Measurements from ENCODE around the gene RNF208. TPM values are rescaled to one million over a fixed set of nuclear protein-coding genes. Genes with fewer than 3 reads are reported as not detected.

Gene RNF208
- total RNA-seq, 2 donors from 2014 or later: 6.6 to 10.3 TPM

DNA sequence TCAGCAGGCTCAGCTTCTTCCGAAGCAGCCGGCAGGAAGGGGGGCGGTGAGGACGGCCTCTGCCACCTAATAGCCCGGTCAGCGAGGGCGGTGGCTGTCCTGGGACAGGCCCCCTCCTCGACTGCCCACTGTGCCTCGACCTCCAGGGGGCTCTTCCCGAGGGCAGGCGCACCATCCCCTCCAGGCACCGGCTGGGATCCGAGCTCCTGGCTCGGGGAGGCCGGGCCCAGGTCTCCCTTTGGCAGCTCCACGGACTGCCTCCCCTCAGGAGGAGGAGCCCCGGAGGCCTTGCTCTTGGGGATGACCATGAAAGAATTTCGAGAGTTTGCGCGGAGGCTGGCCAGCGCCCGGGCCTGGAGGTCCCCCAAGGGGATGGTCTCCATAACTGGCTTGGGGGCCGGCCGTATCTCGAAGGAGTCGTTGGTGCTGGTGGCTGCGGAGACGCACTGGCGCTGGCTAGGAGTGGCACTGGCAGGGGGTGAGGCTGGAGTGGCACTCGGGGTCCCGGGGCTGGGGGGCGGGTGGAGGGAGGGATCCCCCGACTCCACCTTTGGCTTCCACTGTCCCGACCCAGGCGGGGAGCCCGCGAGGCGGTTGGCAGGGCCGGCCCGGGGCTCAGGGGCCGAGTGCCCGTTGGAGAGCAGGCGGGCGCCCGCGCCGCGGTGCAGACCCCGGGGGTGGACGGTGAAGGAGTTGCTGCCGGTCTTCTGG, 22.5 kb downstream of the RNF208 start:
- ATAC-seq (replicated peaks in 1 of 2) (no peak), DNase-seq (no peak)
- Mint-ChIP-seq H3K9me3 (no peaks in the 10 kb centered on the region), H3K36me3 (ENCODE audit: insufficient read depth in 2 of 2) (peaks cover 0 to 4% of the 10 kb centered on the region in 2 donors), H3K4me1 (ENCODE audit: low read depth) (peaks cover 34% of the 10 kb centered on the region), H3K27ac (no peak overlapping the region), H3K27me3 (ENCODE audit: low read depth) (no peaks in the 10 kb centered on the region), H3K4me3 (peak overlapping the region; percentile 84 to 89)

DNA sequence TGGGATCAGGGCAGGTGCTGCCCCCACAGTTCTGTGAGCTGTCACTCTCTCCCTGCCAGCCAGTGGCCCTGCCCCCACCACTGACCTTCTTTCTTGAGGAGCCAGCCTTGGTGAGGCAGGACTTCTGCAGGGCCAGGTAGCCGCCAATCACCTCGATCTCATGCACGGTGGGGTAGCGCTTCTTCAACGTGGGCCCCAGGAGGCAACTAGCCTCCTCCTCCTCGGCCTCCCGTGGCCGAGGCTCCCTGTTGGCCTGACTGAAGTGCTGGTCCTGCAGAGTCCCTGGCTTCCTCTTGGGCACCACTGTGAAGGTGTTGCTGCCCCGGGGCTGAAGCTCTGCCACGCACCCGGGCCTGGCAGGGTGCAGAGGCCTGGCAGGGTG, 23.1 kb downstream of the RNF208 start:
- H3K27me3 Mint-ChIP-seq (ENCODE audit: low read depth): no peaks in the 10 kb centered on the region
- ATAC-seq (replicated peaks in 1 of 2) (no peak), DNase-seq (no peak)
- H3K9me3 Mint-ChIP-seq: no peaks in the 10 kb centered on the region
- no peak overlapping the region for H3K27ac Mint-ChIP-seq
- H3K4me3 Mint-ChIP-seq: peak overlapping the region in 1 of 2 donors; percentile 84
- peaks cover 27% of the 10 kb centered on the region for H3K4me1 Mint-ChIP-seq (ENCODE audit: low read depth)
- peaks cover 0 to 2% of the 10 kb centered on the region in 2 donors for H3K36me3 Mint-ChIP-seq (ENCODE audit: insufficient read depth in 2 of 2)

DNA sequence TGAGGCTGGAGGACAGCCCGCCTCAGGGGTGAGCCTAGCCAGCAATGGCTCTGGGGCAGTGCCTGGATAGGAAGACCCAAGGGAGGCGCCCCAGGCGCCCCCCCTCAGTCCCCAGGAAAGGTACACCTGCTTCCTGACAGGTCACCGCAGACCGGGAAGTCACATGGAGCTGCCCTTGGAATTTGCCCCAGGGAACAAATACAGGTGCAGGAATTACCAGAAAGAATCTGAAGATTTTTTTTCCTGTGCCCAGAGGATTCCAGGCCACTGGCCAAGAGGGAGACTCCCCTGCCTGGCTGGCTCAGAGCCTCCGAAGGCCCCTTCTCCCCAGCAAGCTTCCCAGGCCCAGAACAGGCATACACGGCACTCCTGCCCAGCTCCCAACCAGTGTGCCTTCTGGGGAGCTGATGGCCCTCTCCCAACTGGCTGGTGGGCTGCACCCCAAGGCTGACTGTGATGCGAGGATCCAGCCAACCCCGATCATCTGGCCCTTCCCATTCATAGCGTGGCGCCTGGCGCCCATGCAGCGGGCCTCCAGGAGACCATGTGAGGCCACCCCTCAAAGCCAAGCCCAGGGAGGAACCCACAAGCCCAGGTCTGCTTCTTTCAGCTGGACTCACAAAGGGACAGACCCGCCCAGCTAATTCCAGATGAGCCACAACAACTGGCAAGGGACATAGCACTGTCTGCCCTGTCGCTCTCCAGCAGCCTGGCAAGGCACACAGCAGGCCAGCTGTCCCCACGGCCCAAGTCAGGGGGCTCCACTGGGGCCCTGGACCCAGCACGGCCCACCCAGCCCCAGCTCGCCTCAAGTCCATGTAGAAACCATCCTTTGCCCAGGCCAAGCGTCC, 23.8 kb downstream of the RNF208 start:
- H3K27me3 Mint-ChIP-seq (ENCODE audit: low read depth): no peaks in the 10 kb centered on the region
- H3K9me3 Mint-ChIP-seq: no peaks in the 10 kb centered on the region
- DNase-seq (no peak), ATAC-seq (replicated peaks in 1 of 2) (no peak)
- H3K4me1 Mint-ChIP-seq (ENCODE audit: low read depth): peaks cover 22% of the 10 kb centered on the region
- peak overlapping the region; percentile 18 to 36 for H3K4me3 Mint-ChIP-seq
- no peak overlapping the region for H3K27ac Mint-ChIP-seq
- peaks cover 0 to 1% of the 10 kb centered on the region in 2 donors for H3K36me3 Mint-ChIP-seq (ENCODE audit: insufficient read depth in 2 of 2)

DNA sequence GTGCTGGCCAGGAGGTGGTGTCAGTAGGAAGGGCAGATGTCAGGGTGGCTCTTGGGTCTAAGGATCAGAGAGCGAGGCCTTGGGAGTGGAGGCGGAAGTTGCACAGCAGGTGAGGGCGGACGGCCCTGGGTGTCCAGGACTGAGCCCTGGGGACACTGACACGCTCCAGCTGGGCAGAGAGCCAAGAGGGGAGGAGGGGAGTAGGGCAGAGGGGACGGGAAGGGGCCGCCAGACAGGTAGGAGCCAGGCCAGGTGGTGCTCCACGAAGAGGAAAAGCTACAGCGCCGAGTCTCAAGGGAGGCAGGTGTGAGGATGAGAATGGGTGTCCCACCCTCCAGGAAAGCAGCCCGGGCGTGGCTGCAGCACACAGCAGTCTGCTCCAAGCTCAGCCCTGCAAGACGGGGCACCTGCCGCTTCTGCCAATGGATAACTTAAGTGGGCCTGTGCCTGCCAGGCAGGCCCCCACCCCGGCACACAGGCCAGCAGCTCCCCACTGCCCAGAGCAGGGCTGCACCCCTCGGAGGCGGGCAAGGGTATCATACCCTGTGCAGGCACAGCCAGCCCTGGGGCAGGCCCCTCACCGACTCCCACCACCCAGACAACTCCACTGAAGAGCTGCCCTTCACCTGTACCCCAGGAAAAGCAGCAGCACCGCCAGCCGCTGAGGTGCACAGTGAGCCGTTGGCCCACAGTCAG, 26.4 kb downstream of the RNF208 start:
- H3K4me1 Mint-ChIP-seq (ENCODE audit: low read depth): peaks cover 11% of the 10 kb centered on the region
- H3K27me3 Mint-ChIP-seq (ENCODE audit: low read depth): no peaks in the 10 kb centered on the region
- no peak overlapping the region for H3K4me3 Mint-ChIP-seq
- H3K36me3 Mint-ChIP-seq (ENCODE audit: insufficient read depth in 2 of 2): peaks cover 0 to 3% of the 10 kb centered on the region in 2 donors
- no peak for ATAC-seq (replicated peaks in 1 of 2)
- no peak overlapping the region for H3K27ac Mint-ChIP-seq
- H3K9me3 Mint-ChIP-seq: no peaks in the 10 kb centered on the region
- DNase-seq: no peak

DNA sequence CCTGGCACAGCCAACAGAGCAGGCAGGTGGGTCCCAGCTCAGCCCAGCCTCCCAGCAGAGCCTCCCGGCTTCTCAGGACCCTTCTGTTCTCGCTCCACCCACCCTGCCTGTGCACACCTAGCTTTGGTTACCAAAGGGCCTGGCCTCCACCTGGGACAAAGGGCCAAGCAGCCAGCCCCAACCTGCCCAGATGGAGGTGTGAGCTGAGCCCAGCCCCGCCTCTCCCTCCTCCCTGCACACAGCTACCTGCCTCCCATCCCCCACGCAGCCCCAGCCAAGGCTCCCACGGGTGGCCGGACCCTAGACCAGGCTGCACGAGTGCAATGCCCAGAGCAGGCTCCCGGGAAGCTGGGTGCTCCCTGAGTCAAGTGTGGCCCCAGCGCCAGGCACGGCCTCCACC, 27.1 kb downstream of the RNF208 start:
- Mint-ChIP-seq H3K27me3 (ENCODE audit: low read depth) (no peaks in the 10 kb centered on the region), H3K4me1 (ENCODE audit: low read depth) (peaks cover 17% of the 10 kb centered on the region), H3K4me3 (no peak overlapping the region), H3K36me3 (ENCODE audit: insufficient read depth in 2 of 2) (peaks cover 0 to 5% of the 10 kb centered on the region in 2 donors), H3K9me3 (no peaks in the 10 kb centered on the region), H3K27ac (no peak overlapping the region)
- no peak for DNase-seq
- no peak for ATAC-seq (replicated peaks in 1 of 2)

DNA sequence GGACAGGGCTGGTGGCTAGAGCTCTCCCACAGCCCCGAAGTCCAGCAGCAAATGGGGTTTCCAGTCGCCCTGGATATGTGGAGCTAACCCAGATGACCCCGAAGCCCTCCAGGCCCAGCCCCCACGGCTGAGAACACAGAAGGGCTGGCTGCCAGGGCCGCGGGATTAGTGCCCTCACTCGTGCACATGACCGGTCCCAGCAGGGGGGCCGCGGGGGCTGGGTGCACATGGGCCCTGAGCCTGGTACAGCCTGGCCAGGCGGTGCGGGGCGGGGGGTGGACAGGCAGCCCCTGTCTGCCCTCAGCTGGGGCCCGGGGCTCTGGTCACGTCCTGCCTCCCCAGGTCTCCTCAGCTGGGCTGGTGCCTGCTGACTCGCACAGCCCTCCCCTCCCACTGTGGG, 27.7 kb downstream of the RNF208 start:
- no peak overlapping the region for H3K27ac Mint-ChIP-seq
- H3K9me3 Mint-ChIP-seq: no peaks in the 10 kb centered on the region
- no peak overlapping the region for H3K4me3 Mint-ChIP-seq
- H3K36me3 Mint-ChIP-seq (ENCODE audit: insufficient read depth in 2 of 2): peaks cover 0 to 3% of the 10 kb centered on the region in 2 donors
- ATAC-seq (replicated peaks in 1 of 2): no peak
- peaks cover 22% of the 10 kb centered on the region for H3K4me1 Mint-ChIP-seq (ENCODE audit: low read depth)
- DNase-seq: no peak
- no peaks in the 10 kb centered on the region for H3K27me3 Mint-ChIP-seq (ENCODE audit: low read depth)

DNA sequence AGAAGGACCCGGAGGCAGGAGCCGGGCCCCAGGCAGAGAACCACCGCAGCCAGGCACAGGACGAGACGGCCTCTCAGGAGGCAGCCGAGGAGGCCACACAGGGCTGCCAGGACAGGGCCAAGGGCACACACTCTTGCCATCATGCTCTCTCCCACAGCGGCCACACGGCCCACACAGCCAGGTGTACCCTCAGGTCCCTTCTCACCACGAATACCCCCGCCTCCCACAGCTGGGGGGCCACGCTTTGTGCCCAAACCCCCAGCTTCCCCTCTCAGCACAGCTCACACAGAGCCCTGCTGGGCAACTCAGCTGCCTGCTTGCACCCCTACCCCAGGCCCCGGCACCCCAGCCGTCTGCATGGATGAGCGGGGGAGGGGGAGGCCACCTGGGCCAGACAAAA, 28.3 kb downstream of the RNF208 start:
- ATAC-seq (replicated peaks in 1 of 2): no peak
- no peak for DNase-seq
- peaks cover 0 to 3% of the 10 kb centered on the region in 2 donors for H3K36me3 Mint-ChIP-seq (ENCODE audit: insufficient read depth in 2 of 2)
- no peaks in the 10 kb centered on the region for H3K27me3 Mint-ChIP-seq (ENCODE audit: low read depth)
- H3K4me3 Mint-ChIP-seq: no peak overlapping the region
- peaks cover 28% of the 10 kb centered on the region for H3K4me1 Mint-ChIP-seq (ENCODE audit: low read depth)
- H3K27ac Mint-ChIP-seq: no peak overlapping the region
- no peaks in the 10 kb centered on the region for H3K9me3 Mint-ChIP-seq

DNA sequence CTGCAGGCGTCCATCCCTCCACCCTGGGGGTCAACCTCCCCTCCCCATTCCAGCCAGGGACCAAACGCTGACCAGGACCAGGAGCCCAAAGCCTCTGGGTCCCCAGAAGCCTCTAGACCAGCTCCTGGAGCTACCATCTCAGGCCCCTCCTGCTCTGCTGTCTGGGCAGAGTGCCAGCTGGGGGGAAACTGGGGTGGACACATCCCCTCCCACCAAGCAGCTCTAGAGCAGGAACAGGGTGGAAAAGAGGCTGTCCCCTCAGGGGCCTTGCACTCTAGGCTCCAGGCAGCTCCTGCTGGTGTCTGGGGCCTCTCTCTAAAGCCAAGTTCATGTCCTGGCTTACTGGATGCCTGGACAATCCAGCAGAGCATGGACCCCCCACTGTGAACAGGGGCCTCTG, 29.2 kb downstream of the RNF208 start:
- no peak overlapping the region for H3K4me3 Mint-ChIP-seq
- no peaks in the 10 kb centered on the region for H3K9me3 Mint-ChIP-seq
- no peaks in the 10 kb centered on the region for H3K27me3 Mint-ChIP-seq (ENCODE audit: low read depth)
- H3K4me1 Mint-ChIP-seq (ENCODE audit: low read depth): peaks cover 23% of the 10 kb centered on the region
- ATAC-seq (replicated peaks in 1 of 2): no peak
- H3K27ac Mint-ChIP-seq: no peak overlapping the region
- peaks cover 0 to 3% of the 10 kb centered on the region in 2 donors for H3K36me3 Mint-ChIP-seq (ENCODE audit: insufficient read depth in 2 of 2)
- DNase-seq: no peak

DNA sequence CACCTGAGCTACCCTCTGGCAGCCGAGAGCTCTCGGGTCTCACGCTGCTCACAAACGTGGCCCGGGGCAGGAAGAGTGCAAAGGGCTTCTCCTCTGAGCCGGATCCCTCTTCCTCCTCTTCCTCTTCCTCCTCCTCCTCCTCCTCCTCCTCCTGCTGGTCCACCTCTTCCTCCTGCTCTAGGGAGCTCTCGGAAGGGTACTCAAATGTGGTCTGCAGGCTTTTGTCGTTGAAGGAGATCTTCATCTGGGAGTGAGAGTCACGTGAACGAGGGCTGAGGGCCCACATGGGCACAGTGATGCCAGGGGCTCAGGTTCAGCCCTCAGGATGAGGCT, 29.6 kb downstream of the RNF208 start:
- ATAC-seq (replicated peaks in 1 of 2): no peak
- Mint-ChIP-seq H3K9me3 (no peaks in the 10 kb centered on the region), H3K36me3 (ENCODE audit: insufficient read depth in 2 of 2) (peaks cover 0 to 3% of the 10 kb centered on the region in 2 donors), H3K4me1 (ENCODE audit: low read depth) (peaks cover 27% of the 10 kb centered on the region), H3K27me3 (ENCODE audit: low read depth) (no peaks in the 10 kb centered on the region), H3K4me3 (no peak overlapping the region), H3K27ac (no peak overlapping the region)
- DNase-seq: no peak

DNA sequence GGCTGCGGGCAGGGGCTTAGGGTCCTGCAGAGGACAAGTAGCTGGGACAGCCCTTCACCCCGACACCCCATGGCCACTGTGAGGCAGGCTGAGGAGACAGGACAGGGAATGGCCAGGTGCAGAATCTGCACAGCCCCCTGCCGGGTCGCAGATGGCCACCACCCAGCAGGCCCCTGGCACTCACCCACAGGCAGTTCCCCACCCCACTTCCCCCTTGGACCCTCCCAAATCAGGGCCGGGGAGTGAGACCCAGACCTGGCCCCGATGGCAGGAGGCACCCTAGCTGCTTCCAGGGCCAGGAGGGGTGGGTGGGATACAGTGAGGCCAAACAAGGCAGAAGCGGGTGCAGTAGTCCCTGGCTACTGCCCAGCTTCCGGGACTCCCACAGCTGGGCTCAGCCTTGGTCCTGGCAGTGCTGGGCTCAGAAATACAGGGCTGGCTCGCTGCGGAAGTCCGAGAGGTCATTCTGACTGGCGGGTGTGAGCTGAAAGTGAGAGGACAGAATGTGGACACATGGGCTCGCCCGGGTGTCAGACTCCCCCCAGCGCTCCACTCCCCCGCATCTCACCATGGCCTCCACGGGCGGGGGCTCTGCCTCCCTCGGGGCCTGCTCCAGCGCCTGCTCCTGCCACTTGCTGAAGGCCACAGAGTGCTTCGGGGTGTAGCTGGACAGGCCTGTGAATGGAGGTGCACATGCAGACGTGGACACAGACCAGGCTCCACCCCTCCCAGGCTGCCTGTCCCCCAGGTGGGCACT, 30.2 kb downstream of the RNF208 start:
- H3K9me3 Mint-ChIP-seq: no peaks in the 10 kb centered on the region
- peaks cover 33% of the 10 kb centered on the region for H3K4me1 Mint-ChIP-seq (ENCODE audit: low read depth)
- H3K27ac Mint-ChIP-seq: no peak overlapping the region
- ATAC-seq (replicated peaks in 1 of 2) (no peak), DNase-seq (no peak)
- no peak overlapping the region for H3K4me3 Mint-ChIP-seq
- no peaks in the 10 kb centered on the region for H3K27me3 Mint-ChIP-seq (ENCODE audit: low read depth)
- peaks cover 0 to 3% of the 10 kb centered on the region in 2 donors for H3K36me3 Mint-ChIP-seq (ENCODE audit: insufficient read depth in 2 of 2)

DNA sequence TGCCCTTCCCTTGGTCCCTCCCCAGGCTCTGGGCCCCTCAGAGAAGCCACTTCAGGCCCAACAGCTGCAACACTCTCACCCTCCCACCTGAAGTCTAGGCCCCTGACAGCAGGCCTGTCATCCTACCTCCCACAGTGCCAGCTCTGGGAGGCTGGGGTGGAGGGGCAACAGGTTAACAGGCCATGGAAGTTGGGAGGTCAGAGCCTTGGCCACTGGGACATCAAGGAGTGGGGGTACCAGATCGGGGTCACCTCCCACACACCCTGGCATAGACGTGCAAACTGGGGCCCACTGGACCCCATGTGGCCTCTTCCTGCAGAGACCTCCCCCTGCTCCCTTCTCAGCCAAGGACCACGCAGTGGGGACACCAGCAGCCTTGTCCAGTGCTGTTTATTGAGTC, 30.8 kb downstream of the RNF208 start:
- no peaks in the 10 kb centered on the region for H3K27me3 Mint-ChIP-seq (ENCODE audit: low read depth)
- H3K36me3 Mint-ChIP-seq (ENCODE audit: insufficient read depth in 2 of 2): peaks cover 0 to 3% of the 10 kb centered on the region in 2 donors
- DNase-seq (no peak), ATAC-seq (replicated peaks in 1 of 2) (no peak)
- no peak overlapping the region for H3K27ac Mint-ChIP-seq
- H3K4me1 Mint-ChIP-seq (ENCODE audit: low read depth): peaks cover 39% of the 10 kb centered on the region
- peak overlapping the region in 1 of 2 donors; percentile 71 for H3K4me3 Mint-ChIP-seq
- H3K9me3 Mint-ChIP-seq: no peaks in the 10 kb centered on the region

DNA sequence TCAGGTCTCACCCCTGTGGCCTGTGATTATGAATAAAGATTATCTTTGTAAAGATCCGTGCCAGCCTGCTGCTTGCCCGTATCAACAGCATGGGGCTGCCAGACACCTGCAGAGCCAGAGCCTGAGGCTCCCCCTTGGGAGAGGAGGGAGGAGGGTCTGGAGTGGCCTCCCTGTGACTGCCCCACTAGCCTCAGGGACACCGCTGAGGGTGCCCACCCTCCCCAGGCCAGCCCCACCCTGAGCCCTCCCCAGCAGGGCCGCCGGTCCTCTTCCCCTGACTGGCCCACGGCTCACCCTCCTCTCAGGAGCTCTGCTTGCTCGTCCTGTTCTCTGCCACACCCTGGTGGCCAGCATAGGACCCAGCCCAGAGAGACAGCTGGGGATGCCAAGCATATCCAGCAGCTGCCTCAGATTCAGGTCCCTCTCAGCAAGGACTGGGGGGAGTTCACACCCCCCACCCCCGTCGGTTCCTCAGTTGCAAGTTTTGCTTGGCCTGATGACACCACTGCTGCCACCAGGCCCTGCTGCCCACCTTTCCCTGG, 31.7 kb downstream of the RNF208 start:
- H3K27me3 Mint-ChIP-seq (ENCODE audit: low read depth): no peaks in the 10 kb centered on the region
- H3K4me1 Mint-ChIP-seq (ENCODE audit: low read depth): peaks cover 42% of the 10 kb centered on the region
- H3K4me3 Mint-ChIP-seq: peak overlapping the region; percentile 93 to 94
- H3K27ac Mint-ChIP-seq: peak overlapping the region; percentile 76
- H3K9me3 Mint-ChIP-seq: no peaks in the 10 kb centered on the region
- ATAC-seq (replicated peaks in 1 of 2): no peak
- no peak for DNase-seq
- peaks cover 0 to 3% of the 10 kb centered on the region in 2 donors for H3K36me3 Mint-ChIP-seq (ENCODE audit: insufficient read depth in 2 of 2)

All from activated T-cell treated with anti-CD3 and anti-CD28 coated beads, Interleukin-2, amount 50 U/mL, for 72 hours (primary cell).